Esophagus muscularis mucosa (tissue), 4 donors: ENCODE results near the gene MCAM. TPM values are rescaled to one million over a fixed set of nuclear protein-coding genes. Genes with fewer than 3 reads are reported as not detected.

Experiments
- DNase-seq: peaks from one replicate; pipeline ENCODE4 v3.0.0-alpha.2; 2017; ENCODE audit errors: extremely low spot score
- H3K27ac ChIP-seq, 4 donors: fragments of 200-600 bp; sonication (generic); replicated peaks in 1 of 4; 1 replicate in 3 of 4; 2 replicates in 1 of 4; pipeline ENCODE4 v1.5.1; 2016 to 2019; ENCODE audit warnings: mild to moderate bottlenecking in 1 of 4
- H3K27me3 ChIP-seq, 4 donors: fragments of 200-600 bp; sonication (generic); one replicate each; pipeline versions ENCODE4 v1.5.1 to v1.6.0; 2016 to 2019
- H3K36me3 ChIP-seq, 4 donors: fragments of 200-600 bp; sonication (generic); one replicate each; pipeline ENCODE4 v1.5.1; 2016 to 2019
- H3K4me1 ChIP-seq, 4 donors: fragments of 200-600 bp; sonication (generic); one replicate each; pipeline ENCODE4 v1.5.1; 2016 to 2019
- H3K4me3 ChIP-seq, 4 donors: fragments of 200-600 bp; sonication (generic); 1 replicate in 2 of 4; 2 replicates in 2 of 4; pipeline ENCODE4 v1.5.1; 2016 to 2019; ENCODE audit warnings: mild to moderate bottlenecking in 4 of 4, moderate library complexity in 1 of 4
- H3K9me3 ChIP-seq, 4 donors: fragments of 200-600 bp; sonication (generic); 1 replicate in 3 of 4; 2 replicates in 1 of 4; pipeline ENCODE4 v1.5.1; 2016 to 2019
- EP300 ChIP-seq: sonication (generic); formaldehyde crosslinking; IDR thresholded peaks from one replicate; pipeline ENCODE4 v1.6.1; 2017; ENCODE audit warnings: antibody characterized with exemption
- POLR2A ChIP-seq: fragments of 450-650 bp; IDR thresholded peaks from one replicate; pipeline ENCODE4 v1.6.1; 2017; ENCODE audit warnings: antibody characterized with exemption, moderate library complexity, mild to moderate bottlenecking, low read depth
- POLR2AphosphoS5 ChIP-seq, 2 donors: sonication (generic); formaldehyde crosslinking; IDR thresholded peaks; one replicate each; pipeline ENCODE4 v1.6.1; 2017; ENCODE audit warnings: antibody characterized with exemption in 2 of 2
- WGBS: methylation state at CpG from one replicate; pipeline ENCODE4 v1.1.5; 2018; 5-methylcytosine and 5-hydroxymethylcytosine counted together
- intact Hi-C: fragments of 100-400 bp; cut with DNase I; formaldehyde crosslinking; loops from one replicate; pipeline ENCODE4 v1.15.1; 2023
- total RNA-seq, 4 donors: library from RNA; depleted of rRNA; stranded (reverse); fragments of >200 nt; gene quantifications; one replicate each; pipeline versions ENCODE4 v1.1.0 to v1.2.1, GENCODE V29; 2016
- TF ChIP-seq, protein P1 (sequence below), 3 experiments: fragments of 200-600 bp in 2 of 3; fragments of 450-650 bp in 1 of 3; sonication (generic) in 2 of 3; IDR thresholded peaks; one replicate each; pipeline ENCODE4 v1.5.1; 2017 to 2019; ENCODE audit warnings: antibody characterized with exemption in 3 of 3, mild to moderate bottlenecking in 2 of 3, moderate library complexity in 1 of 3

MCAM gene
- total RNA-seq, 4 donors from 2014 or later: 607 to 1,312 (median 805) TPM

DNA sequence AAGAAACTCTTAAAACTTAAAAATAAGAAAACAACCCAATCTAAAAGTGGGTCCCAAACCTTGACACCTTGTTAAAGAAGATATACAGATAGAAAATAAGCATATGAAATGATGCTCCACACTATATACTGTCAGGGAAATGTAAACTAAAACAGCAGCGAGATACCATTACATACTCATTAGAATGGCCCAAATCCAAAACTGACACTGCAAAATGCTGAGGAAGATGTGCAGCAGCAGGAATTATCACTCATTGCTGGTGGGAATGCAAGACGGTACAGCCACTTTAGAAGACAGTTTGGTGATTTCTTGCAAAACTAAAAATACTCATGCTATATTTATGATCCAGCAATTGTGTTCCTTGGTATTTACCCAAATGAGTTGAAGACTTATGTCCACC is 12.4 kb upstream of the MCAM start:
- no peak for DNase-seq
- 46% methylated on average over 2 of the region's 2 CpGs for WGBS
- no peak overlapping the region for H3K4me3 ChIP-seq
- intact Hi-C loops: no loop called here
- TF ChIP-seq POLR2A (no peak), POLR2AphosphoS5 (IDR thresholded peaks at IDR 0.05) (no peak), EP300 (no peak)
- TF ChIP-seq, protein P1, sequence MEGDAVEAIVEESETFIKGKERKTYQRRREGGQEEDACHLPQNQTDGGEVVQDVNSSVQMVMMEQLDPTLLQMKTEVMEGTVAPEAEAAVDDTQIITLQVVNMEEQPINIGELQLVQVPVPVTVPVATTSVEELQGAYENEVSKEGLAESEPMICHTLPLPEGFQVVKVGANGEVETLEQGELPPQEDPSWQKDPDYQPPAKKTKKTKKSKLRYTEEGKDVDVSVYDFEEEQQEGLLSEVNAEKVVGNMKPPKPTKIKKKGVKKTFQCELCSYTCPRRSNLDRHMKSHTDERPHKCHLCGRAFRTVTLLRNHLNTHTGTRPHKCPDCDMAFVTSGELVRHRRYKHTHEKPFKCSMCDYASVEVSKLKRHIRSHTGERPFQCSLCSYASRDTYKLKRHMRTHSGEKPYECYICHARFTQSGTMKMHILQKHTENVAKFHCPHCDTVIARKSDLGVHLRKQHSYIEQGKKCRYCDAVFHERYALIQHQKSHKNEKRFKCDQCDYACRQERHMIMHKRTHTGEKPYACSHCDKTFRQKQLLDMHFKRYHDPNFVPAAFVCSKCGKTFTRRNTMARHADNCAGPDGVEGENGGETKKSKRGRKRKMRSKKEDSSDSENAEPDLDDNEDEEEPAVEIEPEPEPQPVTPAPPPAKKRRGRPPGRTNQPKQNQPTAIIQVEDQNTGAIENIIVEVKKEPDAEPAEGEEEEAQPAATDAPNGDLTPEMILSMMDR (IDR thresholded peaks at IDR 0.05): no peak
- no peak overlapping the region for H3K27ac ChIP-seq
- no peaks in the 10 kb centered on the region for H3K27me3 ChIP-seq
- no peaks in the 10 kb centered on the region for H3K36me3 ChIP-seq
- H3K9me3 ChIP-seq: no peaks in the 10 kb centered on the region
- H3K4me1 ChIP-seq: peaks cover 0 to 7% (median 6%) of the 10 kb centered on the region in 4 donors

- no peak for TF ChIP-seq POLR2AphosphoS5 (IDR thresholded peaks at IDR 0.05)
- no peak for TF ChIP-seq POLR2A
- TF ChIP-seq, protein P1 (IDR thresholded peaks at IDR 0.05): no peak
- no peak for TF ChIP-seq EP300
Observed at GRCh38 chr11:119324189-119324588, 7.3 kb upstream of the MCAM start.

GRCh38 chr11:119323532-119324033 is 6.7 kb upstream of the MCAM start:
- TF ChIP-seq EP300 (no peak), POLR2AphosphoS5 (IDR thresholded peaks at IDR 0.05) (peak; percentile 50 to 63), POLR2A (no peak)
- TF ChIP-seq, protein P1 (IDR thresholded peaks at IDR 0.05): peak; percentile 82 to 88 (median 87)
- H3K36me3 ChIP-seq: no peaks in the 10 kb centered on the region
- peak overlapping the region; percentile 98 to 99 (median 98) for H3K27ac ChIP-seq
- H3K4me3 ChIP-seq: no peak overlapping the region
- H3K9me3 ChIP-seq: no peaks in the 10 kb centered on the region
- no peak for DNase-seq
- no peaks in the 10 kb centered on the region for H3K27me3 ChIP-seq
- H3K4me1 ChIP-seq: peaks cover 42 to 55% (median 49%) of the 10 kb centered on the region in 4 donors
- 10% methylated on average over 8 of the region's 8 CpGs for WGBS
- intact Hi-C loops: loop anchor here (5.0 kb wide), 1 partner anchor 116 kb away; the partner anchor contains the start of gene CBL

More at GRCh38 chr11:119324189-119324588, 7.3 kb upstream of the MCAM start:
- intact Hi-C loops: loop anchor here (5.0 kb wide), 1 partner anchor 117 kb away; the partner anchor contains the start of gene CBL
- H3K4me3 ChIP-seq: no peak overlapping the region
- 63% methylated on average over 4 of the region's 4 CpGs for WGBS
- peaks cover 36 to 49% (median 43%) of the 10 kb centered on the region in 4 donors for H3K4me1 ChIP-seq
- no peaks in the 10 kb centered on the region for H3K36me3 ChIP-seq
- H3K27me3 ChIP-seq: no peaks in the 10 kb centered on the region
- H3K9me3 ChIP-seq: no peaks in the 10 kb centered on the region
- DNase-seq: no peak
- peak overlapping the region in 1 of 4 donors; percentile 17 for H3K27ac ChIP-seq

- TF ChIP-seq POLR2AphosphoS5 (IDR thresholded peaks at IDR 0.05) (no peak), POLR2A (no peak), EP300 (no peak)
- TF ChIP-seq, protein P1 (IDR thresholded peaks at IDR 0.05): no peak
- no peak for DNase-seq
- H3K4me1 ChIP-seq: peaks cover 48 to 60% (median 55%) of the 10 kb centered on the region in 4 donors
- intact Hi-C loops: loop anchor here (5.0 kb wide), 1 partner anchor 116 kb away; the partner anchor contains the start of gene CBL
- H3K36me3 ChIP-seq: no peaks in the 10 kb centered on the region
- 92% methylated on average over 18 of the region's 20 CpGs for WGBS
- H3K9me3 ChIP-seq: no peaks in the 10 kb centered on the region
- H3K27ac ChIP-seq: peak overlapping the region; percentile 98 to 99 (median 98)
- H3K27me3 ChIP-seq: no peaks in the 10 kb centered on the region
- no peak overlapping the region for H3K4me3 ChIP-seq
Observed at GRCh38 chr11:119322921-119323531, 6.1 kb upstream of the MCAM start.
